ENCODE measurements around the gene SOCS1.

Gene SOCS1

DNA sequence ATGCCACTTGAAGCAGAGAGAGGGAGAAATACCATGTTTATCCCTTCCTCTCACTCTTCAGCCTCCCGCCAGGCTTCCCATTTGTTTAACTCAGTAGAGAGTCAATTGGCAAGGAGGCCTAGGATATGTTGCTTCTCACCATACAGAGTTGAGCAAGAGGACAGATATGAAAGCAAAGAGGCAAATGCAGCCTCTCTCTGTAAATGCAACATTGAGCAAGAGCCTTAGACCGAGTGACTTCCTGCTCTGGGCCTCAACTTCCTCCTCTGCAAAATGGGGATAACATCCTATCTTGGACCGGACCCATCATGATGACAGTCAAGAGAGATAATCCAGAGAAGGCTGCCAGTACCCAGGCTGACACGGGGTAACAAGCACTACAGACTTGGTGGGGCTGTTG is 36.8 kb downstream of the SOCS1 start:
- Mint-ChIP-seq H3K36me3 (ENCODE audit: low read depth) (peaks cover 21% of the 10 kb centered on the region), H3K27ac (peak overlapping the region; percentile 55), H3K4me1 (ENCODE audit: low read depth) (peaks cover 32% of the 10 kb centered on the region), H3K27me3 (ENCODE audit: low read depth) (no peaks in the 10 kb centered on the region), H3K9me3 (peaks cover 31% of the 10 kb centered on the region), H3K4me3 (no peak overlapping the region)
- DNase-seq (ENCODE audit: low spot score), result no peak

DNA sequence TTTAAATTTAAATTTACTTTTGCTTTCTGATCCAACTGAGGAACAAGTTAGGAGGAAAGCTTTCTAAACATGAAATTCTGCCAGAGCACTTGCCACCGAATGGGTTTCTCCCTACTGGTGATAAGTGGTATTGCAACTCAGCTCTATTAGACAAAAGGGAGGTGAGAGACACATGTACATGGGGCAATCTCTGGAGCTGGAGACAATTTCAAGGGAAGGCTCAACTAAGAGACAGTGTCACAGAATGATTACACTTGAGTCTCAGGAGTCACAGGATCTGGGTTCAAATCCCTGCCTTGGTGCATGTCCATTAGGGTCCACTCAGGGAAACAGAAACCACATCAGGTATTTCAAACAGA is 37.4 kb downstream of the SOCS1 start:
- Mint-ChIP-seq H3K36me3 (ENCODE audit: low read depth) (peaks cover 21% of the 10 kb centered on the region), H3K27ac (peak overlapping the region; percentile 55), H3K4me1 (ENCODE audit: low read depth) (peaks cover 29% of the 10 kb centered on the region), H3K9me3 (peaks cover 31% of the 10 kb centered on the region), H3K27me3 (ENCODE audit: low read depth) (no peaks in the 10 kb centered on the region), H3K4me3 (no peak overlapping the region)
- DNase-seq (ENCODE audit: low spot score), result no peak

- no peak for DNase-seq (ENCODE audit: low spot score)
- H3K9me3 Mint-ChIP-seq, result peaks cover 31% of the 10 kb centered on the region
- H3K4me1 Mint-ChIP-seq (ENCODE audit: low read depth), result peaks cover 25% of the 10 kb centered on the region
- no peak overlapping the region for H3K4me3 Mint-ChIP-seq
- peaks cover 21% of the 10 kb centered on the region for H3K36me3 Mint-ChIP-seq (ENCODE audit: low read depth)
- no peaks in the 10 kb centered on the region for H3K27me3 Mint-ChIP-seq (ENCODE audit: low read depth)
- H3K27ac Mint-ChIP-seq, result no peak overlapping the region
These were observed 38.1 kb downstream of the SOCS1 start for GRCh38 chr16:11217651-11218603.

GRCh38 chr16:11215935-11216556 is 40.0 kb downstream of the SOCS1 start:
- H3K27me3 Mint-ChIP-seq (ENCODE audit: low read depth), result no peaks in the 10 kb centered on the region
- H3K9me3 Mint-ChIP-seq, result peaks cover 31% of the 10 kb centered on the region
- no peak overlapping the region for H3K27ac Mint-ChIP-seq
- H3K36me3 Mint-ChIP-seq (ENCODE audit: low read depth), result peaks cover 21% of the 10 kb centered on the region
- H3K4me3 Mint-ChIP-seq, result no peak overlapping the region
- DNase-seq (ENCODE audit: low spot score), result no peak
- peaks cover 21% of the 10 kb centered on the region for H3K4me1 Mint-ChIP-seq (ENCODE audit: low read depth)

GRCh38 chr16:11213799-11214198 is 42.2 kb downstream of the SOCS1 start:
- H3K9me3 Mint-ChIP-seq, result peaks cover 26% of the 10 kb centered on the region
- no peaks in the 10 kb centered on the region for H3K27me3 Mint-ChIP-seq (ENCODE audit: low read depth)
- no peak for DNase-seq (ENCODE audit: low spot score)
- no peak overlapping the region for H3K27ac Mint-ChIP-seq
- H3K4me1 Mint-ChIP-seq (ENCODE audit: low read depth), result peaks cover 7% of the 10 kb centered on the region
- H3K4me3 Mint-ChIP-seq, result no peak overlapping the region
- peaks cover 17% of the 10 kb centered on the region for H3K36me3 Mint-ChIP-seq (ENCODE audit: low read depth)

- Mint-ChIP-seq H3K4me3 (no peak overlapping the region), H3K27me3 (ENCODE audit: low read depth) (no peaks in the 10 kb centered on the region), H3K9me3 (peaks cover 22% of the 10 kb centered on the region), H3K36me3 (ENCODE audit: low read depth) (peaks cover 14% of the 10 kb centered on the region), H3K27ac (no peak overlapping the region), H3K4me1 (ENCODE audit: low read depth) (peaks cover 4% of the 10 kb centered on the region)
- no peak for DNase-seq (ENCODE audit: low spot score)
These were observed 42.6 kb downstream of the SOCS1 start for GRCh38 chr16:11213373-11213772.

- no peak for DNase-seq (ENCODE audit: low spot score)
- Mint-ChIP-seq H3K4me3 (no peak overlapping the region), H3K36me3 (ENCODE audit: low read depth) (peaks cover 12% of the 10 kb centered on the region), H3K27ac (no peak overlapping the region), H3K27me3 (ENCODE audit: low read depth) (no peaks in the 10 kb centered on the region), H3K4me1 (ENCODE audit: low read depth) (peaks cover 4% of the 10 kb centered on the region), H3K9me3 (peaks cover 18% of the 10 kb centered on the region)
These were observed 43.2 kb downstream of the SOCS1 start for GRCh38 chr16:11212798-11213196.

- Mint-ChIP-seq H3K36me3 (ENCODE audit: low read depth) (peaks cover 7% of the 10 kb centered on the region), H3K27me3 (ENCODE audit: low read depth) (no peaks in the 10 kb centered on the region), H3K4me3 (no peak overlapping the region), H3K9me3 (peaks cover 12% of the 10 kb centered on the region), H3K4me1 (ENCODE audit: low read depth) (peaks cover 4% of the 10 kb centered on the region), H3K27ac (peak overlapping the region; percentile 49)
- no peak for DNase-seq (ENCODE audit: low spot score)
These were observed 43.8 kb downstream of the SOCS1 start for GRCh38 chr16:11211977-11212797.

DNA sequence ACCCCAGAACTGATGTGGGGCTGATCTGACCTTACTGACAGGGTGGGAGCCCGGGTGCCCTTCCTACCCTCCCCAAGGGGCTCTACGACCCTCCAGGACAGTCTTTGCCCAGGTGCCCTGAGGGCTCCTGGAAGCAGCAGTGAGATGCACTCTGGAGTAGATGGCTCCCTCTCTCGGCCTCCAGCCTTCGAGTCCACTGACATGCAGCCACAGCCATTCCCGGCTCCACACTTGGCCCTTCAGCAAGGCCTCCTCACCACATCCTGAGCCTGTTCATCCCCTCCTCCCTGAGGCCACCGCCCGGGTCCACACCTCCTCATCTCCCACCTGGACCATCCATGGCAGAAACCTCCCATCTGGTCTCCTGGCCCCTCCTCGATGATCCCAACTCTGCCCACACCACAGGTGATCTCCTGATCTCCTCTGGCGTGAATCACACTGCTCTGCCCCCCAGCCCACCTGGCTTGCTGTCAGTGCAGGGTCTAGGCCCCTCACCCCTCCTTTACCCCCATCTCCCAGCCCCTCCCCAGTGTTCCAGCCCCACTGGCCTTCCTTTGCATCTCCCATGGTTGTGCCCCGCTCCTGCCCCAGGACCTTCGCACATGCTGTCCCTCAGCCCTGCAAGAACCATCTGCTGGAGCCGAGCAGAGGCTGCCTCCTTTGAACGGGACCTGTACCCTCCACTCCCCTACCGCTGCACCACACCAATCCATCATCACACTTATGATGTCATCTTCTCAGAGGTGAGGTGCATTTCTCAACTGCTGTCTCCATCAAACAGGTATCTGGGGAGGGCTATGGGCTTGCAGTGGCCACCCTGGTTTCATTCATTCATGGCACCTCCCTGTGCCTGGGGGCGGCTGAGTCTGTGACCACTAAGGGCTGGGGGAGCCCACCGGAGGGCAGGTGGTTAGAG is 44.7 kb downstream of the SOCS1 start:
- Mint-ChIP-seq H3K27ac (peak overlapping the region; percentile 65), H3K4me3 (no peak overlapping the region), H3K9me3 (peaks cover 8% of the 10 kb centered on the region), H3K36me3 (ENCODE audit: low read depth) (peaks cover 6% of the 10 kb centered on the region), H3K4me1 (ENCODE audit: low read depth) (peaks cover 11% of the 10 kb centered on the region), H3K27me3 (ENCODE audit: low read depth) (no peaks in the 10 kb centered on the region)
- DNase-seq (ENCODE audit: low spot score), result no peak

DNA sequence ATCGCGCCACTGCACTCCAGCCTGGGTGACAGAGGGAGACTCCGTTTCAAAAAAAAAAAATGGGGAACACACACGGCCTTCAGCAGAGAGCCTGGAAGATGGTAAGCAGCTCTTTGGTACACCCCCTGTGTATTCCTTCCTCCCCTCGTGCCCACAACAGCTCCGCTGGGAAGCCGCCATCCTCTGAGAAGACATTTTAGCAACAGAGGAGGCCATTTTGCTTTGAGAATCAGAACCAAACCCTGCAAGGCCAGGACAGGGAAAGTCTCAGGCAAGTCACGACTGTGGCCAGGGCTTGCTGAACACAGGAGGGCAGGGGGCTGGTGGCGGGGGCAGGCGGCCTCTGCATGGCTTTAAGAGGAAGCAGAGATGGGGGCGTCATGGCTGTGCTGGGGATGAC is 45.7 kb downstream of the SOCS1 start:
- DNase-seq (ENCODE audit: low spot score), result no peak
- H3K9me3 Mint-ChIP-seq, result no peaks in the 10 kb centered on the region
- no peak overlapping the region for H3K27ac Mint-ChIP-seq
- H3K4me1 Mint-ChIP-seq (ENCODE audit: low read depth), result peaks cover 15% of the 10 kb centered on the region
- no peak overlapping the region for H3K4me3 Mint-ChIP-seq
- no peaks in the 10 kb centered on the region for H3K36me3 Mint-ChIP-seq (ENCODE audit: low read depth)
- no peaks in the 10 kb centered on the region for H3K27me3 Mint-ChIP-seq (ENCODE audit: low read depth)

- Mint-ChIP-seq H3K27ac (no peak overlapping the region), H3K36me3 (ENCODE audit: low read depth) (no peaks in the 10 kb centered on the region), H3K4me3 (no peak overlapping the region), H3K9me3 (no peaks in the 10 kb centered on the region), H3K27me3 (ENCODE audit: low read depth) (no peaks in the 10 kb centered on the region), H3K4me1 (ENCODE audit: low read depth) (peaks cover 15% of the 10 kb centered on the region)
- DNase-seq (ENCODE audit: low spot score), result no peak
These were observed 46.9 kb downstream of the SOCS1 start for GRCh38 chr16:11208916-11209665.

GRCh38 chr16:11207646-11208045 is 48.4 kb downstream of the SOCS1 start:
- no peaks in the 10 kb centered on the region for H3K36me3 Mint-ChIP-seq (ENCODE audit: low read depth)
- peaks cover 20% of the 10 kb centered on the region for H3K4me1 Mint-ChIP-seq (ENCODE audit: low read depth)
- H3K27ac Mint-ChIP-seq, result peak overlapping the region; percentile 34
- DNase-seq (ENCODE audit: low spot score), result no peak
- H3K4me3 Mint-ChIP-seq, result no peak overlapping the region
- no peaks in the 10 kb centered on the region for H3K27me3 Mint-ChIP-seq (ENCODE audit: low read depth)
- no peaks in the 10 kb centered on the region for H3K9me3 Mint-ChIP-seq
